ENCODE measurements around the gene EPC2. TPM values are rescaled to one million over a fixed set of nuclear protein-coding genes. Genes with fewer than 3 reads are reported as not detected.

The EPC2 gene
- total and polyA plus RNA-seq, 5 donors from 2014 or later = 1.8 to 74.2 (median 2.7) TPM

- no peaks in the 10 kb centered on the region for H3K4me1 ChIP-seq (ENCODE audit: control insufficient read depth, insufficient read depth, low read length, poor library complexity, severe bottlenecking)
- Mint-ChIP-seq H3K36me3 (peaks cover 55% of the 10 kb centered on the region), H3K4me1 (peaks cover 27 to 33% (median 29%) of the 10 kb centered on the region in 4 donors), H3K27ac (no peak overlapping the region), H3K27me3 (no peaks in the 10 kb centered on the region), H3K4me3 (peak overlapping the region in 2 of 4 donors; percentile 6 to 63), H3K9me3 (peaks cover 3 to 30% (median 18%) of the 10 kb centered on the region in 7 donors)
- peaks cover 27% of the 10 kb centered on the region for H3K36me3 ChIP-seq (ENCODE audit: control insufficient read depth, insufficient read depth, low read length)
- no peaks in the 10 kb centered on the region for H3K27me3 ChIP-seq (ENCODE audit: control insufficient read depth, insufficient read depth, low read length)
- H3K9me3 ChIP-seq (ENCODE audit: control insufficient read depth in 2 of 2, low read length in 2 of 2) = peaks cover 18 to 24% of the 10 kb centered on the region in 2 experiments
- DNase-seq (no peak), ATAC-seq (ENCODE audit: low read depth in 2 of 2) (no peak)
- H3K27ac ChIP-seq (ENCODE audit: insufficient read depth, low read length, poor library complexity, severe bottlenecking) = no peak overlapping the region
- H3K4me3 ChIP-seq (ENCODE audit: low read depth, low read length) = no peak overlapping the region
Measured at GRCh38 chr2:148701039-148701438, 56.5 kb downstream of the EPC2 start.

GRCh38 chr2:148701877-148702276 is 57.3 kb downstream of the EPC2 start:
- H3K4me1 ChIP-seq (ENCODE audit: control insufficient read depth, insufficient read depth, low read length, poor library complexity, severe bottlenecking) = no peaks in the 10 kb centered on the region
- ATAC-seq (ENCODE audit: low read depth in 2 of 2) = no peak
- DNase-seq = no peak
- Mint-ChIP-seq H3K27ac (peak overlapping the region in 1 of 3 donors; percentile 41), H3K27me3 (no peaks in the 10 kb centered on the region), H3K4me3 (peak overlapping the region in 2 of 4 donors; percentile 43 to 56), H3K36me3 (peaks cover 47% of the 10 kb centered on the region), H3K4me1 (peaks cover 27 to 33% (median 30%) of the 10 kb centered on the region in 4 donors), H3K9me3 (peaks cover 3 to 34% (median 19%) of the 10 kb centered on the region in 7 donors)
- H3K27me3 ChIP-seq (ENCODE audit: control insufficient read depth, insufficient read depth, low read length) = no peaks in the 10 kb centered on the region
- no peak overlapping the region for H3K4me3 ChIP-seq (ENCODE audit: low read depth, low read length)
- H3K36me3 ChIP-seq (ENCODE audit: control insufficient read depth, insufficient read depth, low read length) = peaks cover 25% of the 10 kb centered on the region
- H3K9me3 ChIP-seq (ENCODE audit: control insufficient read depth in 2 of 2, low read length in 2 of 2) = peaks cover 18 to 24% of the 10 kb centered on the region in 2 experiments
- no peak overlapping the region for H3K27ac ChIP-seq (ENCODE audit: insufficient read depth, low read length, poor library complexity, severe bottlenecking)

- Mint-ChIP-seq H3K36me3 (peaks cover 44% of the 10 kb centered on the region), H3K27me3 (no peaks in the 10 kb centered on the region), H3K9me3 (peaks cover 3 to 35% (median 17%) of the 10 kb centered on the region in 7 donors), H3K4me1 (peaks cover 26 to 33% (median 27%) of the 10 kb centered on the region in 4 donors), H3K4me3 (no peak overlapping the region), H3K27ac (peak overlapping the region in 1 of 3 donors; percentile 41)
- H3K9me3 ChIP-seq (ENCODE audit: control insufficient read depth in 2 of 2, low read length in 2 of 2) = peaks cover 18 to 24% of the 10 kb centered on the region in 2 experiments
- H3K27me3 ChIP-seq (ENCODE audit: control insufficient read depth, insufficient read depth, low read length) = no peaks in the 10 kb centered on the region
- DNase-seq (no peak), ATAC-seq (ENCODE audit: low read depth in 2 of 2) (no peak)
- no peak overlapping the region for H3K4me3 ChIP-seq (ENCODE audit: low read depth, low read length)
- peaks cover 23% of the 10 kb centered on the region for H3K36me3 ChIP-seq (ENCODE audit: control insufficient read depth, insufficient read depth, low read length)
- no peak overlapping the region for H3K27ac ChIP-seq (ENCODE audit: insufficient read depth, low read length, poor library complexity, severe bottlenecking)
- no peaks in the 10 kb centered on the region for H3K4me1 ChIP-seq (ENCODE audit: control insufficient read depth, insufficient read depth, low read length, poor library complexity, severe bottlenecking)
Measured at GRCh38 chr2:148702475-148702874, 57.9 kb downstream of the EPC2 start.

- H3K4me3 Mint-ChIP-seq = peak overlapping the region in 1 of 4 donors; percentile 51
- ATAC-seq (ENCODE audit: low read depth in 2 of 2) = no peak
- peaks cover 2 to 33% (median 19%) of the 10 kb centered on the region in 7 donors for H3K9me3 Mint-ChIP-seq
- no peak overlapping the region for H3K27ac ChIP-seq (ENCODE audit: insufficient read depth, low read length, poor library complexity, severe bottlenecking)
- no peak overlapping the region for H3K27ac Mint-ChIP-seq
- H3K4me1 Mint-ChIP-seq = peaks cover 20 to 33% (median 29%) of the 10 kb centered on the region in 4 donors
- no peak for DNase-seq
- no peaks in the 10 kb centered on the region for H3K4me1 ChIP-seq (ENCODE audit: control insufficient read depth, insufficient read depth, low read length, poor library complexity, severe bottlenecking)
- peaks cover 22% of the 10 kb centered on the region for H3K36me3 ChIP-seq (ENCODE audit: control insufficient read depth, insufficient read depth, low read length)
- no peak overlapping the region for H3K4me3 ChIP-seq (ENCODE audit: low read depth, low read length)
- no peaks in the 10 kb centered on the region for H3K27me3 ChIP-seq (ENCODE audit: control insufficient read depth, insufficient read depth, low read length)
- peaks cover 18 to 23% of the 10 kb centered on the region in 2 experiments for H3K9me3 ChIP-seq (ENCODE audit: control insufficient read depth in 2 of 2, low read length in 2 of 2)
- no peaks in the 10 kb centered on the region for H3K27me3 Mint-ChIP-seq
- peaks cover 44% of the 10 kb centered on the region for H3K36me3 Mint-ChIP-seq
Measured at GRCh38 chr2:148704247-148704646, 59.7 kb downstream of the EPC2 start.

- Histone ChIP-seq H3K4me1 (ENCODE audit: control insufficient read depth, insufficient read depth, low read length, poor library complexity, severe bottlenecking) (peaks cover 21% of the 10 kb centered on the region), H3K27me3 (ENCODE audit: control insufficient read depth, insufficient read depth, low read length) (no peaks in the 10 kb centered on the region), H3K36me3 (ENCODE audit: control insufficient read depth, insufficient read depth, low read length) (no peaks in the 10 kb centered on the region), H3K4me3 (ENCODE audit: low read depth, low read length) (no peak overlapping the region), H3K27ac (ENCODE audit: insufficient read depth, low read length, poor library complexity, severe bottlenecking) (no peak overlapping the region), H3K9me3 (ENCODE audit: control insufficient read depth in 2 of 2, low read length in 2 of 2) (no peaks in the 10 kb centered on the region)
- no peaks in the 10 kb centered on the region for H3K27me3 Mint-ChIP-seq
- peaks cover 0 to 11% (median 0%) of the 10 kb centered on the region in 7 donors for H3K9me3 Mint-ChIP-seq
- peak overlapping the region; percentile 11 to 70 (median 20) for H3K4me3 Mint-ChIP-seq
- peaks cover 26% of the 10 kb centered on the region for H3K36me3 Mint-ChIP-seq
- peaks cover 52 to 94% (median 80%) of the 10 kb centered on the region in 4 donors for H3K4me1 Mint-ChIP-seq
- ATAC-seq (ENCODE audit: low read depth in 2 of 2) = no peak
- no peak for DNase-seq
- H3K27ac Mint-ChIP-seq = peak overlapping the region in 2 of 3 donors; percentile 28 to 74
Measured at GRCh38 chr2:148716378-148716920, 71.9 kb downstream of the EPC2 start.

- H3K9me3 Mint-ChIP-seq = peaks cover 0 to 11% (median 0%) of the 10 kb centered on the region in 7 donors
- Histone ChIP-seq H3K27ac (ENCODE audit: insufficient read depth, low read length, poor library complexity, severe bottlenecking) (no peak overlapping the region), H3K4me1 (ENCODE audit: control insufficient read depth, insufficient read depth, low read length, poor library complexity, severe bottlenecking) (peaks cover 22% of the 10 kb centered on the region), H3K4me3 (ENCODE audit: low read depth, low read length) (no peak overlapping the region), H3K36me3 (ENCODE audit: control insufficient read depth, insufficient read depth, low read length) (no peaks in the 10 kb centered on the region), H3K9me3 (ENCODE audit: control insufficient read depth in 2 of 2, low read length in 2 of 2) (no peaks in the 10 kb centered on the region), H3K27me3 (ENCODE audit: control insufficient read depth, insufficient read depth, low read length) (no peaks in the 10 kb centered on the region)
- no peak for DNase-seq
- H3K4me3 Mint-ChIP-seq = peak overlapping the region in 2 of 4 donors; percentile 11 to 35
- peaks cover 21% of the 10 kb centered on the region for H3K36me3 Mint-ChIP-seq
- ATAC-seq (ENCODE audit: low read depth in 2 of 2) = no peak
- no peaks in the 10 kb centered on the region for H3K27me3 Mint-ChIP-seq
- H3K4me1 Mint-ChIP-seq = peaks cover 57 to 95% (median 74%) of the 10 kb centered on the region in 4 donors
- H3K27ac Mint-ChIP-seq = peak overlapping the region in 1 of 3 donors; percentile 72
Measured at GRCh38 chr2:148718039-148718438, 73.5 kb downstream of the EPC2 start.

DNA sequence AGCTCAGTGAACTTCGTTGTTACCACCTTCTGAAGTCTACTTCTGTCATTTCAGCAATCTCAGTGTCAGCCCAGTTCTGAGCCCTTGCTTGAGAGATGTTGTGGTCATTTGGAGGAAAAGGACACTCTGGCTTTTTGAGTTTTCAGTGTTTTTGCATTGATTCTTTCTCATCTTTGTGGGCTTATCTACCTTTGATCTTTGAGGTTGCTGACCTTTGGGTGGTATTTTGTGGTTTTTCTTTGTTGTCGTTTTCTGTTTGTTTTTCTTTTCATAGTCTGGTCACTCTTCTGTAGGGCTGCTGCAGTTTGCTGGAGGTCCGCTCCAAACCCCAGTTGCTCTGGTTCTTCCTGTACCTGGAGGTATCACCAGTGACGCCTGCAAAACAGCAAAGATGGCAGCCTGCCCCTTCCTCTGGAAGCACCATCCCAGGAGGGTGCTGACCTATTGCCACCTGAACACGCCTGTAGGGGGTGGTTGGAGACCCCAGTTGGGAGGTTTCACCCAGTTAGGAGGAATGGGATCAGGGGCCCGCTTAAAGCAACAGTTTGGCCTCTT is 74.7 kb downstream of the EPC2 start:
- ATAC-seq (ENCODE audit: low read depth in 2 of 2) (no peak), DNase-seq (no peak)
- no peaks in the 10 kb centered on the region for H3K27me3 ChIP-seq (ENCODE audit: control insufficient read depth, insufficient read depth, low read length)
- peak overlapping the region in 2 of 3 donors; percentile 30 to 57 for H3K27ac Mint-ChIP-seq
- H3K9me3 ChIP-seq (ENCODE audit: control insufficient read depth in 2 of 2, low read length in 2 of 2) = no peaks in the 10 kb centered on the region
- H3K27ac ChIP-seq (ENCODE audit: insufficient read depth, low read length, poor library complexity, severe bottlenecking) = no peak overlapping the region
- no peak overlapping the region for H3K4me3 Mint-ChIP-seq
- H3K4me1 ChIP-seq (ENCODE audit: control insufficient read depth, insufficient read depth, low read length, poor library complexity, severe bottlenecking) = peaks cover 22% of the 10 kb centered on the region
- H3K4me3 ChIP-seq (ENCODE audit: low read depth, low read length) = no peak overlapping the region
- H3K36me3 ChIP-seq (ENCODE audit: control insufficient read depth, insufficient read depth, low read length) = no peaks in the 10 kb centered on the region
- peaks cover 55 to 94% (median 71%) of the 10 kb centered on the region in 4 donors for H3K4me1 Mint-ChIP-seq
- H3K36me3 Mint-ChIP-seq = peaks cover 21% of the 10 kb centered on the region
- H3K27me3 Mint-ChIP-seq = no peaks in the 10 kb centered on the region
- peaks cover 0 to 11% (median 0%) of the 10 kb centered on the region in 7 donors for H3K9me3 Mint-ChIP-seq
